Neuron (in vitro differentiated cells): ENCODE data around the gene HOXD8.

ENCODE experiments used
- H2AFZ ChIP-seq: one replicate; pipeline ENCODE4 v1.6.1; 2013; ENCODE audit warnings: low read depth, mild to moderate bottlenecking, inconsistent platforms, low read length, moderate library complexity
- H3K27me3 ChIP-seq: one replicate; pipeline ENCODE4 v1.6.1; 2013; ENCODE audit warnings: low read length; ENCODE audit not compliant: insufficient read depth
- H3K36me3 ChIP-seq: one replicate; pipeline ENCODE4 v1.6.1; 2013; ENCODE audit warnings: low read length; ENCODE audit not compliant: insufficient read depth
- H3K4me1 ChIP-seq: one replicate; pipeline ENCODE4 v1.6.1; 2013; ENCODE audit warnings: low read length; ENCODE audit not compliant: insufficient read depth
- H3K4me3 ChIP-seq: 2 replicates; pipeline ENCODE4 v1.5.1; 2013; ENCODE audit warnings: mild to moderate bottlenecking, low read length, moderate library complexity
- H3K9me3 ChIP-seq: one replicate; pipeline ENCODE4 v1.6.1; 2013; ENCODE audit warnings: low read length

HOXD8 gene

GRCh38 chr2:176094349-176094748 is 35.2 kb upstream of the HOXD8 start:
- Histone ChIP-seq H3K4me1 (peaks cover 3% of the 10 kb centered on the region), H3K27me3 (peaks cover 97% of the 10 kb centered on the region), H2AFZ (no peak overlapping the region), H3K36me3 (no peaks in the 10 kb centered on the region), H3K9me3 (peaks cover 2% of the 10 kb centered on the region), H3K4me3 (no peak overlapping the region)

- Histone ChIP-seq H3K36me3 (no peaks in the 10 kb centered on the region), H3K27me3 (peaks cover 97% of the 10 kb centered on the region), H3K4me1 (peaks cover 3% of the 10 kb centered on the region), H2AFZ (no peak overlapping the region), H3K4me3 (no peak overlapping the region), H3K9me3 (peaks cover 2% of the 10 kb centered on the region)
These were observed 34.1 kb upstream of the HOXD8 start for GRCh38 chr2:176095421-176095820.

- H3K4me1 ChIP-seq: peaks cover 3% of the 10 kb centered on the region
- no peak overlapping the region for H2AFZ ChIP-seq
- no peaks in the 10 kb centered on the region for H3K36me3 ChIP-seq
- peaks cover under 1% of the 10 kb centered on the region for H3K9me3 ChIP-seq
- H3K4me3 ChIP-seq: no peak overlapping the region
- peaks cover 97% of the 10 kb centered on the region for H3K27me3 ChIP-seq
These were observed 33.1 kb upstream of the HOXD8 start for GRCh38 chr2:176096243-176096985.

GRCh38 chr2:176096986-176097819 is 32.3 kb upstream of the HOXD8 start:
- Histone ChIP-seq H3K4me1 (peaks cover 3% of the 10 kb centered on the region), H3K27me3 (peaks cover 97% of the 10 kb centered on the region), H3K4me3 (peak overlapping the region; percentile 32), H3K36me3 (no peaks in the 10 kb centered on the region), H2AFZ (peak overlapping the region; percentile 43), H3K9me3 (no peaks in the 10 kb centered on the region)

- Histone ChIP-seq H3K36me3 (no peaks in the 10 kb centered on the region), H3K9me3 (no peaks in the 10 kb centered on the region), H3K4me3 (no peak overlapping the region), H2AFZ (no peak overlapping the region), H3K27me3 (peaks cover 99% of the 10 kb centered on the region), H3K4me1 (peaks cover 3% of the 10 kb centered on the region)
These were observed 31.6 kb upstream of the HOXD8 start for GRCh38 chr2:176097820-176098365.

GRCh38 chr2:176098366-176099158 is 30.9 kb upstream of the HOXD8 start:
- Histone ChIP-seq H3K9me3 (no peaks in the 10 kb centered on the region), H3K4me1 (peaks cover 3% of the 10 kb centered on the region), H3K36me3 (no peaks in the 10 kb centered on the region), H3K4me3 (no peak overlapping the region), H3K27me3 (peaks cover 100% of the 10 kb centered on the region), H2AFZ (no peak overlapping the region)

- H3K9me3 ChIP-seq: no peaks in the 10 kb centered on the region
- H3K27me3 ChIP-seq: peaks cover 100% of the 10 kb centered on the region
- no peak overlapping the region for H2AFZ ChIP-seq
- peaks cover 3% of the 10 kb centered on the region for H3K4me1 ChIP-seq
- H3K36me3 ChIP-seq: no peaks in the 10 kb centered on the region
- no peak overlapping the region for H3K4me3 ChIP-seq
These were observed 30.3 kb upstream of the HOXD8 start for GRCh38 chr2:176099159-176099727.

GRCh38 chr2:176099728-176100546 is 29.6 kb upstream of the HOXD8 start, which contains the start of gene HOXD12:
HOXD12 (plus strand) TSS chr2:176099795; CDS start chr2:176099802, 7 bp downstream.
- Histone ChIP-seq H3K9me3 (no peaks in the 10 kb centered on the region), H2AFZ (no peak within 1 kb of the TSS), H3K36me3 (no peaks in the 10 kb centered on the region), H3K27me3 (peaks cover 100% of the 10 kb centered on the region), H3K4me1 (peaks cover 3% of the 10 kb centered on the region), H3K4me3 (no peak within 1 kb of the TSS)

GRCh38 chr2:176100547-176101140 is 28.9 kb upstream of the HOXD8 start:
- Histone ChIP-seq H3K27me3 (peaks cover 100% of the 10 kb centered on the region), H3K9me3 (no peaks in the 10 kb centered on the region), H2AFZ (no peak overlapping the region), H3K4me1 (peaks cover 3% of the 10 kb centered on the region), H3K36me3 (no peaks in the 10 kb centered on the region), H3K4me3 (no peak overlapping the region)

- H3K4me3 ChIP-seq: no peak overlapping the region
- no peaks in the 10 kb centered on the region for H3K9me3 ChIP-seq
- H3K4me1 ChIP-seq: peaks cover 3% of the 10 kb centered on the region
These were observed 28.2 kb upstream of the HOXD8 start for GRCh38 chr2:176101216-176101830.

GRCh38 chr2:176101842-176102241 is 27.7 kb upstream of the HOXD8 start:
- H3K4me1 ChIP-seq: peaks cover 3% of the 10 kb centered on the region
- H3K27me3 ChIP-seq: peaks cover 100% of the 10 kb centered on the region
- no peak overlapping the region for H2AFZ ChIP-seq
- no peak overlapping the region for H3K4me3 ChIP-seq
- H3K36me3 ChIP-seq: no peaks in the 10 kb centered on the region
- no peaks in the 10 kb centered on the region for H3K9me3 ChIP-seq

More at GRCh38 chr2:176101216-176101830, 28.2 kb upstream of the HOXD8 start:
- H3K36me3 ChIP-seq: no peaks in the 10 kb centered on the region
- peaks cover 100% of the 10 kb centered on the region for H3K27me3 ChIP-seq
- H2AFZ ChIP-seq: no peak overlapping the region
